DMS 273 (cell line): ENCODE measurements around the gene CES3.
A peak's percentile ranks its signal among the peaks of the same experiment; 100 is the strongest.

Experiments used
- DNase-seq: peaks from one replicate; lab custom pipeline; 2025; ENCODE audit not compliant: unreplicated experiment; lab: John Stamatoyannopoulos, UW

The CES3 gene, protein sequence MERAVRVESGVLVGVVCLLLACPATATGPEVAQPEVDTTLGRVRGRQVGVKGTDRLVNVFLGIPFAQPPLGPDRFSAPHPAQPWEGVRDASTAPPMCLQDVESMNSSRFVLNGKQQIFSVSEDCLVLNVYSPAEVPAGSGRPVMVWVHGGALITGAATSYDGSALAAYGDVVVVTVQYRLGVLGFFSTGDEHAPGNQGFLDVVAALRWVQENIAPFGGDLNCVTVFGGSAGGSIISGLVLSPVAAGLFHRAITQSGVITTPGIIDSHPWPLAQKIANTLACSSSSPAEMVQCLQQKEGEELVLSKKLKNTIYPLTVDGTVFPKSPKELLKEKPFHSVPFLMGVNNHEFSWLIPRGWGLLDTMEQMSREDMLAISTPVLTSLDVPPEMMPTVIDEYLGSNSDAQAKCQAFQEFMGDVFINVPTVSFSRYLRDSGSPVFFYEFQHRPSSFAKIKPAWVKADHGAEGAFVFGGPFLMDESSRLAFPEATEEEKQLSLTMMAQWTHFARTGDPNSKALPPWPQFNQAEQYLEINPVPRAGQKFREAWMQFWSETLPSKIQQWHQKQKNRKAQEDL

DNA sequence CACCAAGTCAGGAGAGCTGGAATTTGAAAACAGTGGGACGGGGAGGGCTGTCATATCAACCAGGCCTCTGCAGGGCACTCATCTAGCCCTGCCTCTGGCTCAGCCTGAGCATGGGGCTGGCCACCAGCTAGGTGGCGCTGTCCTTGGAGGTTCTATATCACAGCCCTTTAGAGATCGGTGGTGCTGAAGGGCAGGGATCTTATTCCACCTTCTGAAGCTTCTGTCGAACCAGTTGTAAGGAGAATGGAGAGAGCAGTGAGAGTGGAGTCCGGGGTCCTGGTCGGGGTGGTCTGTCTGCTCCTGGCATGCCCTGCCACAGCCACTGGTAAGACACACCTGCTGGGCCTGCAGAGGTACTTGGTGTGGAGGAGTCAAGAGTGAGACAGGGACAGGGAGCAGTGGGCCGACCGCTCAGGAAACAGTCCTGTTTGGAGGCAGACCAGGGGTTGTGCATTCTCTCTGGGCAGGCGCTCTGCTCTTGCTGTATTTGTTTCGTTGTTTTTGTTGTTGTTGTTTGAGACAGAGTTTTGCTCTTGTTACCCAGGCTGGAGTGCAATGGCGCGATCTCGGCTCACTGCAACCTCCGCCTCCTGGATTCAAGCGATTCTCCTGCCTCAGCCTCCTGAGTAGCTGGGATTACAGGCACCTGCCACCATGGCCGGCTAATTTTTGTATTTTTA, at the start of gene CES3:
Gene CES3, plus strand, starts transcription at position 202 of the 680 bp plus-strand sequence. Its CDS starts 42 bp downstream, at position 244.
- peak; percentile 95 for DNase-seq

DNA sequence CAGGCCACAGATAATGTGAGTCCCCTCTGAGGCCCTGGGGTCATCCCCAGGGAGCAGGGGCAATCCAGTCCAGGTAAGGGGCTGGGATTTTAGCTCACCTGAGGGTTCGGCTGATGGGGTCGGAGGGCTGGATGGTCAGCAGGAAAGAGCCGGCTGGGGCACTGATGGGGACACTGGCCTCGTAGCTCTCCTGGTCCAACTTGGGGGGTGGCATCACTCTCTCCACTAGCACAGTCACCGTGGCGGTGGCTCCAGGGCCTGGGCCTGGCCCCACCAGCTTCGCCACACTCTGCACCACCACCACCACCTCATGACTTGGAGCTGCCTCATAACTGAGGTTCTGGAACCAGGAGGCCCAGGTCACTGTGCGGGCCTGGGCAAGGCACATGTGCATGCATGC, 49.3 kb upstream of the CES3 start:
- no peak for DNase-seq

DNA sequence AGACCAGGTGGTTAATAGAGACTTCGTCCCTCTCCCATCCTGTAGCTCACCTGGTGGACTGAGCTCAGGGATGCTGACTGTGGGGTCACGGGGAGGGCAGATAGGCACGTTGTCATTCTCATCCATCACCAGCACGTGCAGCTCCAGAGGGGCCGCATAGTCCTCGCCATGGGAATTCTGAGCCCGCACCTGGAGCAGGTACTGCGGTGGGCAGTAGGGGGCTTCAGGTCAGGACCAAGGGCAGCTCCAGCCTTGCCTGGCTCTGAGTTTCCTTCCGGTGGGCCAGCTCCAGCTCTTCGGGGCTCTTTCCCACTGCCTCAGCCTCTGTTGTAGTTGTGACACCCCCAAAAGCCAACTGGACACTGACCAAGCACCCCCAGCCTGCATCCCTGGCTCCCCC, 48.0 kb upstream of the CES3 start:
- DNase-seq, result no peak

DNA sequence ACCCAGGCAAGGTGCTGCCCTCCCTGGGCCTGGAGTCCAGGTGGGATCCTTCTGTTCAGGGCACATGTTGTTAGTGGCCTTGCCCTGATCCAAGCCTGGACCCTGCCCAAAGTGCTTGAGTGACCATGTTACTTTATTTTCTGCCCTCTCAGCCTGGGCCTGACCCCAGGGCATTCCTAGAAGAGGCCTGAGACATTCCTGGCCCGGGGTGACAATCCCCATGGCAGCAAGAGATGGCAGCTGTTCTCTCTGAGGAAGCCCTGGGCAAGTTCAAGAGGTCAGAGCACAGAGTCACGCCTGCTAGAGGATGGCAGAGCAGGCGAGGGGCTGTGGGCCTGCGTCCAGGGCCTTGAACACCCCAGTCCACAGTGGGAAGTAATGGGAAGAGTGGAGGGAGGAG, 47.4 kb upstream of the CES3 start:
- no peak for DNase-seq

DNA sequence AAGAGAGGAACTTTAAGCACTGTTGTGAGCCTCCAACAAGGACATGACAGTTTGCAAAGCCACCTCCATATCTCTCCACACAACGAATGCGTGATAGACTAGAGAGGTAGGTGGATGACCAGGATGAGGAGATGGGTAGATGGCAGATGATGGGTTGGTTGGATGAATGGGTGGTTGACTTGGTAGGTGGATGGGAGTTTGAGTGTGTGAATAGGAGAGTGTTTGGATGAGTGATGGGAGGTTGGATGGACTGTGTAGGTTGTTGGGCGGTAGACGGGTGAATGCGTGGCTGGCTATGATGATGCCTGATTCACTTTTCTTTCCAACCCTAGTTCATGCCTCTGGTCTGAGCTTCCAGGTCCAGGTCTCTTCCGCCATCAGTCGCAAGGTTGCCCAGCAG, 46.5 kb upstream of the CES3 start:
- no peak for DNase-seq

DNA sequence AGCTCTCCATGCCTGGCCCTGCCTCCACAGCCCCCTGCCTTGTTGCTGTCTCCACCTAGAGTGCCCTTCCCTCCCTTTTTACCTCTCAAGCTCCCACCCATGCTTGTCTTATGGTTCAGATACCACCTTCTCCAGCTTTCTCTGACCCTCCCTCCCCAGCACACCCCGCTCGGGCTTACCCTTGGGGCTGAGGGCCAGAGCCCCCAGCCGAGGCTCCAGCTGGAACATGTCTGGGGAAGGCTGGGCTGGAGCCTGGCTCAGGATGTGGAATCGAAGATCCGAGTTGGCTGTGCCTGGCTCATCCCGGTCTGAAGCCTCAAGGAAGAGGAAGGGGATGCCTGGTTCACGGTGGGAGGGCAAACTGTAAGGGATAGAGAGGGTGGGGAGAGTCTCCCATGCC, 46.0 kb upstream of the CES3 start:
- no peak for DNase-seq

DNA sequence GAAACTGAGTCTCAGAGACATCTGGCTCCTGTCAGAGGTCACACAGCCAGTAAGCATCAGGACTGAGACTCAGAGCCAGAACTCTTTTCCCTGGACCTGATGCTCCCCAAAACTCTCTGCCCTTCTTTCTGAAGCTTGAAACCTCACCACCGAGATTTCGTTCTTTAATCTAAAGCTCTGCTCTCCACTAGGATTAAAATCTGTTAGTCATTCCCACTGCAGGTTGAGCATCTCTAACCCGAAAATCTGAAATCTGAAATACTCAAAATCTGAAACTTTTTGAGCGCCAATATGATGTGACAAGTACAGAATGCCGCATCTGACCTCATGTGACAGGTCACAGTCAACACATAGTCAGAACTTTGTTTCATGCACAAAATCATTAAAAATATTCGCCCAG, 44.5 kb upstream of the CES3 start:
- no peak for DNase-seq

DNA sequence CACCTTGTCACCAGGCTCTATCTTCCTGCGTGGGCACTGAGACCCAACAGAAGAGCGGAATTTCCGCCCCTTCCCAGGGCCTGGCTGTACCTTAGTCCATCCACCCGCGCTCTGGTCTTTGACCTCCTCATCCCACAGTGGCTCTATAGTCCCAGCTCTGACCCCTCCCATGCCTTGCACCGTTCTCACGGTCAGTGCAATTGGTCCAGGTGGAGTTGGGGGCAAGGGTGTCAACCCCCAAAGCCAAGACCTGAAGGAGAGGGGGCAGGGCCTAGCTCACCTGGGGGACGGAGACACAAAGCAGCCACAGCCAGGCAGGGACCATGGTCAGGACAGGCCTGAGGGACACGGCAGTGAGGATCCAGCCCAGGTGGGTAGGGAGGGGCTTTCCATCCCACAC, 43.3 kb upstream of the CES3 start:
- no peak for DNase-seq

DNA sequence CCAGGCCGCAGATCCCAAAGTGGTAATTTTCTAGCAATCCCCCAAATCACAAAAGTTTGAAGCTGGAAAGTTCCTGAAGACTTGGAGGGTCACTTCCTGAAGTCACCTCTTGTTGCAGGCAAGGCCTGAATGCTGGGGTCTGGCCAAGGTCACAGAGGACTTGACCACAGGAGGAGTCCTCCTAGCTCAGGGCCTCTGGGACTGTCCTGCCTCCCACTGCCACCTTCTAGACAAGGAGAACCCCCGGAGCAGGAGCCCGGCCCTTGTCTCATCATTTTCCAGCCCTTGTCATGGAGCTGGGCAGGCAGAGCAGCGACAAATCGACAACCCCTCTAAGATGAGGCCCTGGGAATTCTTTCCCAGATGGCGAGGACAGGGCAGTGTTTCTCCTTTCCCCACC, 42.7 kb upstream of the CES3 start:
- DNase-seq, result no peak

DNA sequence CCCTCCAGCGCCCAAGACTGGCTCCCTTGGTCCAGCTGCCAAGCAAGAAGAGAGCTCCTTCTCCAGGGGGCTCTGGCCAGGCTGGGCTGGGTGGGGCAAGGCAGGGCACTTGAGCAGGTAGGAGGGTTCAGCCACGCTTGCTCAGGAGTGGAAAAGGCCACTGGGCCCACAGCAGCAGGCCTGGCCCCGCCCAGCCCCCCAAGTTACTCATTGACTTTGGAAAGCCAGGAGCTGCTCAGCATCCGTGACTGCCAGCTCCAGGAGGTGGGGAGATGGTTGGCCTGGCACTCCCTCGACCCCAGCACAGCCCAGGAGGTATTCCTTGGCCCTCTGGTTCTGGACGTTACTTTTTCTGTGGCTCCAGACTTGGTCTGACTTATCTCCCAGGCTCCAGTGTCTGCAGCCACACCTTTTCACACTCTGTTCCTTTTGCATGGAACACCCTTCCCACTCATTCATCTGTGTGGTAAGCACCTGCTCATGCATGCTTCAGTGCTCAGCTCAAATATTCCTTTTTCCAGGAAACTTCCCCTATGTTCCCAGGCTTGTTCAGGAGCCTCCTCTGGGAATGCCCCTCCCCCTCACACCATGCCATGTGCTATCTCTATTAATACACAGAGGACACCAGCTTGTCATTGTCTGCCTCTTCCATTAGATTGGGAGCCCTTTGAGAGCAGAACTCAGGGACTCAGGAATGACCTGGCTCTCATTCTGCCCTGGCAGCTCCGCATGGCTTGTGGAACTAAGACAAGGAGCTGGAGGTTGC, 42.1 kb upstream of the CES3 start, which contains the start of gene CDH16:
Gene CDH16, minus strand, starts transcription at position 83 of the 766 bp plus-strand sequence. CDS start 820 bp downstream, outside the sequence.
- DNase-seq, result no peak

DNA sequence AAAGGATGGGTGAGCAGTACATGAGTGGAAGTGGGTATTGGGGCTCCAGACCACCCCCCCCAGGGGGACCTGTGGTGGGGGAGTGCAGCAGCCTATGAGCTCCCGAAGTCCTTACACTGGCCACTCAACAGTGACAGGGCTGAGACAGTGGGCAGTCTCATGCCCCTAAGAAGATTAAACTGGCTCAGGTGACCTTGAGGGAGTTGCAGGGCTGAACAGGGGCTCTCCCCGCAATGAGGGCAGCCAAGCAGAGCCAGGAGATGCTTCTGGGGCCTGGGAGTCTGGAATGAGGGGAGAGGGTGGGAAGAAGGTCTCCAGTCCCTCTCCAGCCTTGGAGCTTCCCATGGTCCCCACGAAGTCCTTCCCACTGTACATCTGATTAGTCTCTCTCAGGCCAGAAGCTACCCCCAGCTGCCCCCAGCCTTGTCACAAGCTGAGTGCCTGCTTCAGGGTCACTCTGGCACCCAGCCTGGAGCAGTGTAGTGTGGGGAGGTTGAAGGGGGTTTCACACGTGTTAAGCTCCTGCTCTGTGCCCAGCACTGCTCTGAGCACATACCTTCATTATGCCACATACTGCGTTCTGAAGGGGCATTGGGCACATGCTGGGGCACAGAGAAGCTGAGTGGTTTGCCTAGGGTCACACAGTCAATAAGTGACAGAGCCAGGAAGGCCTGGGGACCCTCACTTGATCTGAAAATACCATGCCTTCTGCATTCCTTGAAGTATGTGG, 41.3 kb upstream of the CES3 start:
- DNase-seq, result no peak

DNA sequence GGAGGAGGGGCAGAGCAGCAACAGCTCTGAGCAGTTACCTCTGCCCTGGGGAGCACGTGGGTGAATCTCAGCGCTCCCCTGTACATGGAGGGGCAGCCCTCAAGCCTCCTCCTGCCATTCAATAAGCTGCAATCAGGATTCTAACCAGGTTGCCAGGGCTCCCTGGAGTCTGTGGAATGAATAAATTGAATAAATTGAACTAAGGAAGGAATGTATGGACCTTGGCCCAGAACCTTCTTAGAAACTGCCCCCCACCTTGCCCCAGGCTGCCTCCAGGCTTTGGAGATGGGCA, 40.8 kb upstream of the CES3 start:
- no peak for DNase-seq

DNA sequence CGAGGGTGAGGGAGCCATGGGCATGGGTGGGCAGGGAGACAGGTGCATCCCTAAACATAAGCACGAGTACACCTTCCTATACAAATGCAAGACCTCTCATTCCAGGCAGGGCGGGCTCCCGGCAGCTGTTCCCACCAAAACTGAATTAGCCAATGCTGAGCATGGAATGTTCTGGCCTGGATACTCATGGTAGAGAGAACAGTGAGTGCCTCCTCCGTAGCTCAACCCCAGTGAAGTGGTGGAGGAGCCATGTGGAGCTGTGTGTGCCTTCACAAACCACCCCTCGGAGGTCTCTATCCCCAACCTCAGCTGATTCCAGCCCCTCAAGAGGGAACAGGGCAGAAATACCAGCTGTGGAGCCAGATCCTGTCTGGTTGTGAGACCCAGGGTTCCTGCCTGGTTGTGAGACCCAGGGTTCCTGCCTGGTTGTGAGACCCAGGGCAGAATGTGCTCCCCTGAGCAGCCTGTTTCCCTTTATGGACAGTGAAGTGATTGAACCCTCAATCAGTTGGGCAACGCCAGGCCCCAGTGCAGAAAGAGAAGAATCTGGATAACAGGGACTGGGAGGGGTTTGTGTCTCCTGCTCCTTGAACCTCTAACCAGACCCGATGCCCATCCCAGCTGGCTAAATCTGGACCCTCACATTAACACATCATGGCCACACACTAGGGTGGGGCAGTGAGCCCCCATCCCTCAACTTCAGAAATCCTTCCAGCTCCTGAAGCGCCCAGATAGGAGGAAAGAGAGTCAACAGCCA, 40.0 kb upstream of the CES3 start:
- DNase-seq, result no peak

DNA sequence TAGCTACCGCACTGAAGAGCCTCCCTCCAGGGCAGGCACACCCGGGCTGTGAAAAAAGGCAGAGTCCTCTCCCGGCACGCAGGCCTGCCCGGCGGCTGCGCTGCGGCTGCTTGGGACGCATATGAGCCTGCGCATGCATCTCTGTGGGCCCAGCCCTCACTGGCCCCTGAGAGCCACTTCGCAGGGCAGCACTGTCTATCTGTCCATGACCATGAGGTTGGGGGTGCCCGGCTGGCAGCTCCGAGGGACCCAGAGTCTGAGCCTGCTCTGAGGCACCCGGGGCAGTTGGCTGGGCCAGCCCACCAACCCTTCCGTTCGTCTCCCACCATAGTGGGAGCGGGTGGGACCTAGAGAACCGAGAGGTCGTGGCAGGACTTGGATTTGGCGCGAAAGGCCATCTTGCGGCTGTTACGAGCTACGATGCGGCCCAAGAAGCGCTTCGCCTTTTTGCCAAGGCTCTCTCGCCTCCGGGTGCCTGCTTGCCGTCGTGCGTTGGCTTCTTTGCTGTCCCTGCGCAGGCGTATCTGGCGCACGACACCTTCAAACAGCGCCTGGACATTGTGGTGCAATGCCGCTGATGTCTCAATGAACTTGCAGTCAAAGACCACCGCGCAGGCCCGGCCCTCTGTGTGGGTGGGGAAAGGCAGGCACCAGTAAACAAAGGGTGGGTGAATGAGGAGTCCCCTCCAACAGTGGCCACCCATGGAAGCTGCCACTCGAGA, 39.2 kb upstream of the CES3 start:
- DNase-seq, result no peak

DNA sequence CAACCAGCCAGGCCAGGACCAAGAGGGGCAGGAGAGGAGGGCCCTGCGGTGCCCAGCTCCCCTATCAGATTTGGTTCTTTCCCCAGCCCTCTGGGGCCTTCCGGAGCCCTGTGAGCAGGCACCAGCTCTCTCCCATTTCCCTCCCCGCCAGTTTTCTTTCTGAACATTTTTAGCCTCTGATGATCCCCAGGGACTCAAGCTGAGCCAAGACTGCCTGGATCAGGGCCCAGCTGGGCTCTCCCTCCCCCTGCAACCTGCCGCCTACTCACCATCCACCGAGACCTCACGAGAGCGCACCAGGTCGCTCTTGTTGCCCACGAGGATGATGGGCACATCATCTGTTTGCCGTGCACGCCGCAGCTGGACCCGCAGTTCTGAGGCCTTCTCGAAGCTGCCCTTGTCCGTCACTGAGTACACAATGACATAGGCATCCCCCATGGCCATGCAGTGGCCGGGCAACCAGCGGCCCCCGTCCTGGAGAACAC, 37.8 kb upstream of the CES3 start:
- DNase-seq, result peak; percentile 95

DNA sequence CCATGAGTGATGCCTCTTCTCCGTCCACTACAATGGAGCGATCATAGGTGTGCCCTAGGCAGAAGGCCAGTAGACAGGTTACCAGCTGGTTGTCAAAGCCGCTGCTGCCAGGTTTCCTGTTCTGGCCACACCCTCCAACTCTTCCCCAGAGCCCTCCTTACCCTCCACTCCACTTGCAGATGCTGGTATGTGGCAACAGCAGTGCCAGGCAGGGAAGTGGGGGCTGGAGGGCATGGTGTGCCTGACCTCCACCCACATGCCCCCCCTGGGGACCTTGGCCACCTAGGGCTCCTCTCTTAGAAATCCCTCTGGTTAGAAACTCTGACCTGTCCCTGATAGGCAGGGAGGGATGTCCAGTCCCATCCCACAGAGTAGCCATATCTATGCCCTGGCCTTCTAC, 37.2 kb upstream of the CES3 start:
- peak; percentile 69 for DNase-seq

DNA sequence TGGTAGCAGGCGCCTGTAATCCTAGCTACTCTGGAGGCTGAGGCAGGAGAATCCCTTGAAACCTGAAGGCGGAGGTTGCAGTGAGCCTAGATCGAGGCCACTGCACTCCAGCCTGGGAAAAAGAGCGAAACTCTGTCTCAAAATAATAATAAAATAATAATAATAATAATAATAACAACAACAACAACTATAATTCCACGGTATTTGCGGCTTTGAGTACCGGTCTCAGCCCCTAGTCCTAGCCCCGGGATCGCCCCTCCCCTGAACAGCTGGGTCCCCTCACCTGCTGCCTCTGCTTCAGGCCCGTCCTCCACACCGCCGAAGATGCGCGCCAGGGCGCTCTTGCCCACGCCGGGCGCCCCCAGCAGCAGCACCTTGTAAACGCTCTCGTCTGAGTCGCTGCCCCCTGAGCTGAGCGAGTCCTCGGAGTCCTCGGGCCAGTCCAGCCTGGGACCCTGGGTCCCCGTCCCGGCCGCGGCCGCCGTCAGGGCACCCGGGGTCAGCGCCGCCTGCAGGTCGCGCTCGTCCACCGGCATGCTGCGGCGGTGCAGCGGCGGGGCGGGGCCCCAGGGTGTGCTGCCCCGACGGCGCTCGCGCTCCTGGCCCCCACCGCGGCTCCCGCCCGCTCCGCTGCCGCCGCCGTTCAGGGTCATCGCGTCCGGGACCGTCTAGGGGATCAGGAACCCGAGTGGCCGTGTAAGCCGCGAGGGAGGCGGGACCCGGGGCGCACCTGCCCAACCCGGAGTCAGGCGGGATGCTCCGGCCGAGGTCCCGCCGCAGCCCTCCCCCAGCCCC, 36.3 kb upstream of the CES3 start:
- peak; percentile 69 for DNase-seq

DNA sequence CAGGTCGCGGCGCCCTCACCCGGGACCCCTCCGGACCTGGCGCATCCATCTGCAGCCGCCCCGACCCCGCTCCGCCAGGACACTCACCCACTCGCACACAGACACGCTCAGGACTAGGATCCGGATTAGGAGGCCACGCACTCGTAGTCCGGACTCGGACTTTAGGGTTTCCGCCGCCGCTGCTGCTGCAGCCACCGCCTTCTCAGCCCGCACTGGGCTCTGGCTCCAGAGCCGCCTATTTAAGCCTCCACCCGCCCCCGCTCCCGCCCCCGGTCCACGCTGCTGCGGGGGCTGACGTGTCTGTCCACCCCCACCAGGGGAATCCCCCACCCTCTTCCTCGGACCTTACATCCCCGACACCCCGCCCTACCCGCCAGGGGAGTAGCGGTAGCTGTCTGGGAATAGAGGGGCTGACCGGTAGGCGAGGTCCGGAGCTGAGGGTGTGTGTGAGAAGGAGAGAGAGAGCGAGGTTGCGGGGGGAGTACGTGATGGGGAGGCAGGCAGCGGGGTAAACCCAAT, 35.7 kb upstream of the CES3 start, which contains the start of gene RRAD:
Gene RRAD, minus strand, starts transcription at position 214 of the 519 bp plus-strand sequence. CDS start 356 bp downstream, outside the sequence.
- DNase-seq, result no peak
